KMS-11 (cell line): Measurements from ENCODE around the gene TMEM253.

Experiments used
- H2AFZ ChIP-seq: fragments of 200-600 bp; sonication (generic); 2 replicates; pipeline ENCODE4 v1.6.1; 2016; ENCODE audit warnings: antibody characterized with exemption, mixed run types, low read depth
- H3K27ac ChIP-seq: fragments of 200-600 bp; sonication (generic); 2 replicates; pipeline ENCODE4 v1.6.1; 2016; ENCODE audit warnings: mild to moderate bottlenecking, mixed run types
- H3K27me3 ChIP-seq: fragments of 200-600 bp; sonication (generic); 2 replicates; pipeline ENCODE4 v1.6.1; 2017; ENCODE audit warnings: mild to moderate bottlenecking, low read depth, mixed run types, moderate library complexity; ENCODE audit not compliant: insufficient read depth
- H3K36me3 ChIP-seq: fragments of 200-600 bp; sonication (generic); 2 replicates; pipeline ENCODE4 v1.6.1; 2017; ENCODE audit warnings: mild to moderate bottlenecking, mixed run types; ENCODE audit not compliant: insufficient read depth
- H3K4me1 ChIP-seq: fragments of 200-600 bp; sonication (generic); 2 replicates; pipeline ENCODE4 v1.6.1; 2016; ENCODE audit warnings: mild to moderate bottlenecking, low read depth, mixed run types; ENCODE audit not compliant: poor library complexity, severe bottlenecking
- H3K4me2 ChIP-seq: fragments of 200-600 bp; sonication (generic); 2 replicates; pipeline ENCODE4 v1.7.0; 2016; ENCODE audit warnings: mild to moderate bottlenecking, mixed run types
- H3K4me3 ChIP-seq: fragments of 200-600 bp; sonication (generic); IDR thresholded peaks from 2 replicates; pipeline ENCODE4 v1.6.1; 2017; ENCODE audit warnings: low read depth, low read length, mixed read lengths; ENCODE audit not compliant: insufficient read depth
- H3K79me2 ChIP-seq: fragments of 200-600 bp; sonication (generic); 2 replicates; pipeline ENCODE4 v1.6.1; 2016; ENCODE audit warnings: low read depth, mixed run types; ENCODE audit not compliant: insufficient read depth
- H3K9ac ChIP-seq: fragments of 200-600 bp; sonication (generic); 2 replicates; pipeline ENCODE4 v1.6.1; 2016; ENCODE audit warnings: mild to moderate bottlenecking, mixed run types
- H4K20me1 ChIP-seq: fragments of 200-600 bp; sonication (generic); 2 replicates; pipeline ENCODE4 v1.6.1; 2016; ENCODE audit warnings: mild to moderate bottlenecking, mixed run types; ENCODE audit not compliant: insufficient read depth
- CTCF ChIP-seq: fragments of 200-600 bp; sonication (generic); conservative IDR thresholded peaks from 2 replicates; pipeline ENCODE4 v1.6.1; 2017; ENCODE audit warnings: low read depth, mild to moderate bottlenecking, antibody characterized with exemption, low read length, moderate library complexity, mixed read lengths

TMEM253 gene

GRCh38 chr14:21145437-21145836, 44.6 kb downstream of the TMEM253 start:
- no peaks in the 10 kb centered on the region for H3K4me1 ChIP-seq
- no peaks in the 10 kb centered on the region for H4K20me1 ChIP-seq
- H3K36me3 ChIP-seq, result no peaks in the 10 kb centered on the region
- no peaks in the 10 kb centered on the region for H3K27me3 ChIP-seq
- no peak overlapping the region for H3K27ac ChIP-seq
- no peak overlapping the region for H3K4me3 ChIP-seq
- no peaks in the 10 kb centered on the region for H3K79me2 ChIP-seq
- no peak overlapping the region for H3K4me2 ChIP-seq
- TF ChIP-seq CTCF, result no peak
- no peak overlapping the region for H3K9ac ChIP-seq
- H2AFZ ChIP-seq, result no peak overlapping the region

GRCh38 chr14:21149641-21150367, 48.9 kb downstream of the TMEM253 start:
- Histone ChIP-seq H3K4me3 (no peak overlapping the region), H3K27ac (no peak overlapping the region), H3K79me2 (no peaks in the 10 kb centered on the region), H4K20me1 (no peaks in the 10 kb centered on the region), H2AFZ (no peak overlapping the region), H3K9ac (no peak overlapping the region), H3K4me2 (no peak overlapping the region), H3K4me1 (no peaks in the 10 kb centered on the region), H3K27me3 (no peaks in the 10 kb centered on the region), H3K36me3 (no peaks in the 10 kb centered on the region)
- TF ChIP-seq CTCF, result no peak
